ENCODE data around the gene CHD9.

CHD9 gene

DNA sequence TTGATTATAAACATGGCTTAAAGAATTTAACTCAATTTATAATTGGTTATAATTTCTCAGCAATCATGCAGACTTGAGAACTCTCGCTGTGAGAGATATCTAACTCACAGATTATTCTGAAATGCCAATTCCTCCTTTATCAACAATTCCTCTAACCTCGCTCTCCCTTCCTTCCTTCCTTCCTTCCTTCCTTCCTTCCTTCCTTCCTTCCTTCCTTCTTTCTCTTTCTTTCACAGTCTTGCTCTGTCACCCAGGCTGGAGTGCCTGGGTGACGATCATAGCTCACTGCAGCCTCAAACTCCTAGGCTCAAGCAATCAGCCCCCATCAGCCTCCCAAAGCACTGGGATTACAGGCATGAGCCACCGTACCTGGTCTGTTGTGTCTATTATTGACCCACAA, 42.4 kb downstream of the CHD9 start:
- DNase-seq = no peak

DNA sequence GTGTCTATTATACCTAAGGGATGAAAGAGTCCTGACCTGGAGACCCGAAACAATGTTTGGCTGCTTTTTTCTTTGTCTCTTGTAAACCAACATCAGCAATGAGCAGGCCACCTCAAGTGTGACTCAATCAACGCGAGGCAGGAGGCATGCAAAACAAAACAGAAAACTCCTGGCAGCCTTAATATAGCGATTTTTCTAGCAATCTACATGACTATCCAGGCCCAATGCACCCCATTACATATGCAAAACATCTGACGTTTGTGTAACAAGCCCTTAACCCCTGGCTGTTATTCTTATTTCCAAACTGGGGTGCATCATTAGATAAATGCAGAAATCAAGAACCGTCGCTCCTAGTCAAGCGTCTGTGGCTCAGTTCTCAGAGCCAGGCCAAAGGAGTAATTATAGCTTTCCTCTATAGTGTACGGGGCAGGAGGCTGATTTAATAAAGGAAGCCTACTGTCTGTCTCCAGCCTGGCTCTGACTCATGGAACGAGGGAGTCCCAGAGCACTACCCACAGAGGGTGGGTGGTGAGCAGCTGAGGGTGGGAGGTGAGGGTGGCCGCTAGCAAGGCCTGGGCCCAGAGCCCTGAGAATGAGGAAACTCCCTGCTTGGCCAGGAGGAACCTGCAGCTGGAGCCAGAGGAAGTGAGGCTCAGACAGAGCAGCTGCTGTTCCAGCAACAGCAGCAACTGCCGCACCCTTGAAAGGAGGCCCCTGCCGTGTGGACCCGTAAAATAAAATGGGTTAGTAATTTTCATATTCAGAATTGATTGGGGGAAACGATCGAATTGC, 43.9 kb downstream of the CHD9 start:
- DNase-seq = peak in 1 of 6 experiments; percentile 4

GRCh38 chr16:53099318-53100130, 44.7 kb downstream of the CHD9 start:
- peak in 3 of 6 experiments; percentile 7 to 29 (median 11) for DNase-seq

DNA sequence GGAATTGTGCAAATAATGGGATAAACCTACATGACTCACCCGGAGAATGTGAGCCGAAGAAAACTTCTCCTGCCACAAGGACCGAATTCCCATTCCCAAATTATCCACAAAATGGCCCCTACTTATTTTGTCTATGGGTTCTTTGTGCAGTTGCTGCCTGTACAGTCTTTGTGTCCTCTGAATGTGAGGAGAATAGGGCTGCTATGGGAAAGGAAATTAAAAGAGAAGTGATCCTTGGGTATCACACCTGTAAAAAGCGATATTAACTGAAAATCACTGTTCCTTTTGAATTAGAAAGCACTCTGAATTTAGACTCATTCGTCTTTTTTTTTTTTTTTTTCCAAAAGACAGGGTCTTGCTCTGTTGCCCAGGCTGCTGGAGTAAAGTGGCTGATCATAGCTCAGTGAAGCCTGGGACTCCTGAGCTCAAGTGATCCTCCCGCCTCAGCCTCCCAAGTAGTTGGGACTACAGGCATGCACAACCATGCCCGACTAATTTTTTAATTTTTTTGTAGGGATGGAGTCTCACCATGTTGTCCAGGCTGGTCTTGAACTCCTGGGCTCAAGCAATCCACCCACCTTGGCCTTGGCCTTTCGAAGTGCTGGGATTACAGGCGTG, 45.4 kb downstream of the CHD9 start:
- DNase-seq = no peak

GRCh38 chr16:53100889-53101288, 46.1 kb downstream of the CHD9 start:
- DNase-seq = no peak

GRCh38 chr16:53103811-53104210, 49.0 kb downstream of the CHD9 start:
- DNase-seq = no peak

DNA sequence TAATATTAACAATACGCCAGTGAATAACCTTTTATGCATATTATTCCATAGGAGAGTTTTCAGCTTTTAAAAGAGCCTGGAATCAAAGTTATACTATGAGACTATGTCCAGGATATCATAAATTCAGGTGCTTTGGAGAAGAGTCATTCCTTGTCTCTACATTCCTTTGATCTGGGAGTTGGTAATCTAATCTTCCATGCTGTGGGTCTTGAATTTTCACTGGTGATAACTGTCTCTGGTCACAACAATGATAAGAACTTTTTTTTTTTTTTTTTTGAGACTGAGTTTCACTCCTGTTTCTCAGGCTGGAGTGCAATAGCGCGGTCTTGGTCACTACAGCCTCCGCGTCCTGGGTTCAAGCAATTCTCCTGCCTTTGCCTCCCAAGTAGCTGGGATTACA, 50.8 kb downstream of the CHD9 start:
- DNase-seq = no peak

DNA sequence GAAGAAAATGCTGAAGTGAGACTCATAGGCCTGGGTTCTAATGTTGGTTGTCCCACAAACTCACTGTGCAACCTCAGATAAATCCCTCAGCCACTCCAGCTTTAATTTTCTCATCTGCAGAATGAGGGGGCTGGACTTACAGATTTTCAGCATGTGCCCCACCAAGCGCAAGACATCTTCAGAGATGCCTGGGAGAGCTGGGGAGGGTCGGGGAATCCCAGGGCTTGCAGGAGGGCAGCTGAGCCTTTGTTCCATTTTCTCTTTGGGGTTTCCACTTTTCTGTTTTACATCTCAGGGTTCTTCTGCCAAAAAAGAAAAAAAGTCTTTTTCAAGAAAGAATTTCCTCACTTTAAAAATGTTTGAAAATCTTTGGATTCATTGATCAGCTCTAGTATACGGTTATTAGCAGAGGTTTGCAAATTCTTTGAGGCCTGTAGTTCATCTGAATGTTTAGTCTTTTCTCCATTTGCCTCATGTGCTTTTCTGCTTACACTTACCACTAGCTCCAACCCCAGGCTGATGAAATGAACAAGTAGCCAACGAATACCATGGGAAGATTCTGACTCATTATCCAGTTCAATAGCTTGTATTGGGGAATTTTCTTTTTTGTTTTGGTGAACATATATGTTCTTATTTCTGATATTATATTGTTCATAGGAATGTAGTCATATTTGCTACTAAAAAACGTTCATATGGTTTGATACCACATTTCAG, 56.4 kb downstream of the CHD9 start:
- DNase-seq = no peak

DNA sequence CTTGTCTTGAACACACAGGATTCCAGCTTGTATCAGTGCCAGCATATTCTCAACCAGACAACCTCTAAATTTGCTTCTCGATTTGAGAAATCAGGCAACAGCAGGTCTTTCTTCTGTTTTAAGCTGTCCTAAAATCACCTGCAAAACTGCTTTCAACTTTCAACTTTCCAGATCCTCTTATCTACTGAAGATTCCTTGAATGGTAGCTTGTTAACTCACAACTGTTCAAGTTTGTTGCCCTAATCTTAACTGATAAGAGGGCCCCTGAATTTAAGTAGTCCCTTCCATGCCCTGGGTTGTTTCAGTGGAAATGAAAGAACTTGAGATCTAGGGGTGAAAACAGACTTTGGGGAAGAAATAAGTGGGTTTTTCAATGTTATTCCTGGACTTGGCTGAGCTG, 57.2 kb downstream of the CHD9 start:
- DNase-seq = no peak

GRCh38 chr16:53115047-53115446, 60.3 kb downstream of the CHD9 start:
- DNase-seq = no peak

DNA sequence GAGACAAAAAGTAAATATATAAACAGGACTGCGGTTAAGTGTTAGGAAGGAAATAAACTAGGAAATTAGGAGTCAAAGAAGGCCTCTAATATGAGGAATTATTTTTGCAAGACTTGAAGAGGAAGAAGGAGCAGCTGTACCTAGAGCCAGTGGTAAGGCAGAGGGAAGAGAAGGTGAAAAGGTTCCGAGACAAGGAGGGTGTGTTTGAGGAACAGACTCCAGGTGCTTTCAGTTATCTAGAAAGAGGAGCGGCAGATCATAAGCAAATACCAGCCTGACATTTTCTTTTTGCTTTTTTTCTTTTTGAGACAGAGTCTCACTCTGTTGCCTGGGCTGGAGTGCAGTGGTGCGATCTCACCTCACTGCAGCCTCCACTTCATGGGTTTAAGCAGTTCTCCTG, 61.0 kb downstream of the CHD9 start:
- DNase-seq = no peak

GRCh38 chr16:53121043-53121620, 66.3 kb downstream of the CHD9 start:
- no peak for DNase-seq

- no peak for DNase-seq
Measured at GRCh38 chr16:53121661-53122060, 66.9 kb downstream of the CHD9 start.

DNA sequence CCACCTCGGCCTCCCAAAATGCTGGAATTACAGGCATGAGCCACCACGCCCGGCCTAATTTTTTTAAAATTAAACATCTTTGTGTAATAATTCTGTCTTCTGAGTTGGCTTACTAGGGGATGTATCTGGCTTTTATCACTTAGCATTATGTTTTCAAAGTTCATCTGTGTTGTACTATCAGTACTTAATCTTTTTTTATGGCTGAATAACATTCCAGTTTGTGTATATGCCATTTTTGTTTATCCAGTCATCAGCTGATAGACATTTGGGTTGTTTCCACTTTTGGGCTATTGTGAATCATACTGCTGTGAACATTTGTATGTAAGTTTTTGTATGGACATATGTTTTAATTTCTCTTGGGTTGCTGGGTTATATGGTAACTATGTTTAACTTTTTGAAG, 69.0 kb downstream of the CHD9 start:
- no peak for DNase-seq

DNA sequence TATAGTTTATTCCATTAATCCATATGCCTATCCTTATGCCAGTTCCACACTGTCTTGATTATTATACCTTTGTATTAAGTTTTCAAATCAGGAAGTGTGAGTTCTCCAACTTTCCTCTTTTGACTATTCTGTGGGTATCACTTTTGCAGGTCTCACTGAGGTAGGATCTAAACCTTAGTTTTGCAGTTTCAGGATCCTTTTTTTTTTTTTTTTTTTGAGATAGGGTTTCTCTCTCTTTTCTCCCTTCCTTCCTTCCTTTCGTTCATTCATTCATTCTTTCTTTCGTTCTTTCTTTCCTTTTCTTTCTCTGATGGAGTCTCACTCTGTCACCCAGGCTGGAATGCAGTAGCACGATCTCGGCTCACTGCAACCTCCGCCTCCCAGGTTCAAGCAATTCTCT, 71.6 kb downstream of the CHD9 start:
- no peak for DNase-seq

DNA sequence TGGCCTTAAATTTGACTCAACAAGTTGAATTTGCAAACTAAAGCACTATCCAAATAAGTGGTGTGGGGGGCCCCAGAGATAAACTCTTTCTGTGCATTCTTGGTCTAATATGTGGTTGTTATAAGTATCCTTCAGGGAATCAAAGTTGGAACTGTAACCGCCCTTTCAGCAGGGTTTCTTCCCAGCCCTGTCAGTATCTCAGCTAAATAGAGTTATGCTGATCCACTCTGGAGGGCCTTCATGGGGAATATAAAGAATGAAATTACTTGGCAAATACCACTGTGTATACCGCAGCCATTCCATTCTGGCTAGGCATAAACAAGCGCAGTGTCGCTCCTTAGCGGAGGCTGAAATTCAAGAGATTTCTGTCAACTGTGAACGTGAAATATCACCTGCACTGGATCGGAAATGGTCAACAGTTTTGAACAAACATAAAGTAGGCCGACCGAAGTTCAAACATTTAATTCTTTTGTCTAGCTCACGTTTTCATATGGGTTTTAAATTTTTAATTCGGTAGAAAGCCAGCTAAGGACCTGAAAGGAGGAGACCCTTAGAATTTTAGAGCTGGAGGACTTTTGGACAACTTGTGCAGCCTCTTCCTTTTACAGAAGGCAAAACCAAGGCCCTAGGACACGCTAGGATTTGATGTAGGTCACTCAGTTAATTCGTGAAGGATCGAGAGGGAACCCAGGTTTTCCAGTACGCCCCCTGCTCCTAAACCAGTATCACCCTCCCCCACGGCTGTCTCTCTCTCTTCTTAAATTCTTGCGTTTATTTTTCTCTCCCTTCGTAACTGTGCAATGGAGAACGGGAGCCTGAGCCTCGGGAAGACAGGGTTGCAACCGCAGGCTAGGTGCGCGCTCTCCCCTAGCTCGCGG, 74.7 kb downstream of the CHD9 start:
- DNase-seq = peak in 1 of 6 experiments; percentile 39

DNA sequence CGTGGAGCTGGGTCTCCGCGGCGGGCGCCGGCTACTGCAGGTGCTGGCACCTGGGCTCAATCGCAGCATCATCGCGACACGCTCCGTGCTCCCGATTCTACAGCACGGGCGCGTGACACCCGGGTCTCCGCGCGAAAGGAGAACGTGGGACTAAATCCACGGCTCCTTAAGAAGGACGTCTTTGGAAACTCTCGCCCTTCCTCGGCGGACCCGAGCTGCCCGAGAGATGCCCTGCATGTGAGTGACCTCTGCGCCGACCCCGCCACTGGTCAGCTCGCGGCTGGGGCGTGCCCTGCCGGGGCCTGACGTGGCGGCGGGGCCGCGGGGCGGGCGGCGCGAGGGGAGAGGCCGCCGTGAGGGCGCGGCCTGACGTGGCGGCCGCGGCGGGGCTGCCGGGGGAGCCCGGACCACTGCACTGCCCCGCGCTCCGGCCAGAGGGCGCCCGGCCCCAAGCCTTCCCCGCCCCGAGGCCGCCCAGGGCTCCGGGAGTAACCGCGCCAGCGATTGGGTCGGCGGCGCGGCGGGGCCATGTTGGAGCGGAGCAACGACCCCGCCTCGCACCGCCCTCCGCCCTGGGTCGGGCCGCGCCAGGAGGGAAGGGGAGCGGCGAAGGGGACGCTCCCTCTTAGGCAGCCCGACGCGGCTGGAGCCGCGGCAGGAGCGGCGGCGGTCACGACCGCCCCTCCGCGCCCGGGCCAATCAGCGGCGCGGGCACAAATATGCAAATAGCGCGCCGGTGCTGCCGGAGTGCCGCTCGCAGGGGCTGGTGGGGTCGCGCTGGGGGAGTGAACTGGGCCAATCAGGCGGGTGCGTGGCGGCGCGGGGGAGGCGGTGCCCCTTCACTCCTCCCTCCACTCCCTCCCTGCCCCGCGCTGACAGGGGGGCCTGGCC, 75.6 kb downstream of the CHD9 start:
- peak; percentile 87 to 95 (median 92) for DNase-seq

DNA sequence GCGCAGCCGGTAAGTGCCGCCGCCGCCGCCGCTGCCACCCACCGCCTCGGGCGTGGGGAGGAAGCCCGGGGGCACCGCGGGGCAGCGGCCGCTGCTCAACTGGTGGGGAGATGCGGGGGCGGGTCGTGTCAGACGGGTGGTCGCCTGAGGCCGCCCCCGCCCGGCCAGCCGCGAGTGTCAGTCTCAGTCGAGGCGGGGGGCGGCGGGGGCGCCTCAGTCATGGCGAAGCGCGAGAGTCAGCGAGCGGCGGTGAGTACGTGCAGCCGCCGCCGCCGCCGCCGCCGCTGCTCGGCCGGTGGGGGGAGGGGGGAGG, 76.2 kb downstream of the CHD9 start:
- peak in 1 of 6 experiments; percentile 49 for DNase-seq

GRCh38 chr16:53131363-53132071, 76.7 kb downstream of the CHD9 start:
- peak; percentile 22 to 62 (median 40) for DNase-seq

- DNase-seq = no peak
Measured at GRCh38 chr16:53132406-53132805, 77.6 kb downstream of the CHD9 start.
